ENCODE results near the gene TBC1D9.

GRCh38 chr4:140757232-140757630 is 1.0 kb upstream of the TBC1D9 start:
- TF ChIP-seq, protein P1, sequence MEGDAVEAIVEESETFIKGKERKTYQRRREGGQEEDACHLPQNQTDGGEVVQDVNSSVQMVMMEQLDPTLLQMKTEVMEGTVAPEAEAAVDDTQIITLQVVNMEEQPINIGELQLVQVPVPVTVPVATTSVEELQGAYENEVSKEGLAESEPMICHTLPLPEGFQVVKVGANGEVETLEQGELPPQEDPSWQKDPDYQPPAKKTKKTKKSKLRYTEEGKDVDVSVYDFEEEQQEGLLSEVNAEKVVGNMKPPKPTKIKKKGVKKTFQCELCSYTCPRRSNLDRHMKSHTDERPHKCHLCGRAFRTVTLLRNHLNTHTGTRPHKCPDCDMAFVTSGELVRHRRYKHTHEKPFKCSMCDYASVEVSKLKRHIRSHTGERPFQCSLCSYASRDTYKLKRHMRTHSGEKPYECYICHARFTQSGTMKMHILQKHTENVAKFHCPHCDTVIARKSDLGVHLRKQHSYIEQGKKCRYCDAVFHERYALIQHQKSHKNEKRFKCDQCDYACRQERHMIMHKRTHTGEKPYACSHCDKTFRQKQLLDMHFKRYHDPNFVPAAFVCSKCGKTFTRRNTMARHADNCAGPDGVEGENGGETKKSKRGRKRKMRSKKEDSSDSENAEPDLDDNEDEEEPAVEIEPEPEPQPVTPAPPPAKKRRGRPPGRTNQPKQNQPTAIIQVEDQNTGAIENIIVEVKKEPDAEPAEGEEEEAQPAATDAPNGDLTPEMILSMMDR (IDR thresholded peaks at IDR 0.05): no peak
- TF ChIP-seq POLR2A (IDR thresholded peaks at IDR 0.05) (no peak), POLR2AphosphoS5 (IDR thresholded peaks at IDR 0.05) (no peak)
